Kidney (tissue), 14 donors: ENCODE data around the gene VWA5A. TPM values are rescaled to one million over a fixed set of nuclear protein-coding genes. Genes with fewer than 3 reads are reported as not detected.

ENCODE experiments used
- DNase-seq, 5 donors: peaks; one replicate each; pipeline ENCODE4 v3.0.0-alpha.2; 2013 to 2020
- FAIRE-seq: peaks from 2 replicates; lab custom pipeline; 2012; peaks lifted over from hg19 to GRCh38; lab: Jason Lieb, UNC
- H3K27ac ChIP-seq, 2 donors: one replicate each; pipeline ENCODE4 v1.7.0; 2013; ENCODE audit warnings: low read depth in 2 of 2, low read length in 2 of 2, inconsistent platforms in 1 of 2
- H3K27me3 ChIP-seq: one replicate; pipeline ENCODE4 v1.7.1; 2013; ENCODE audit warnings: low read length, inconsistent platforms; ENCODE audit not compliant: control insufficient read depth, insufficient read depth
- H3K36me3 ChIP-seq, 3 donors: one replicate each; pipeline versions ENCODE4 v1.7.0 to v1.7.1; 2013; ENCODE audit warnings: low read length in 3 of 3, control low read depth in 1 of 3, inconsistent platforms in 1 of 3; ENCODE audit not compliant: insufficient read depth in 3 of 3, control insufficient read depth in 2 of 3
- H3K4me1 ChIP-seq, 3 donors: one replicate each; pipeline versions ENCODE4 v1.7.0 to v1.7.1; 2013; ENCODE audit warnings: low read length in 3 of 3, inconsistent platforms in 1 of 3, low read depth in 1 of 3; ENCODE audit not compliant: control insufficient read depth in 2 of 3, insufficient read depth in 2 of 3
- H3K4me3 ChIP-seq, 3 donors: one replicate each; pipeline versions ENCODE4 v1.7.0 to v1.8.1; 2013; ENCODE audit warnings: low read length in 3 of 3, control low read depth in 1 of 3, inconsistent platforms in 1 of 3
- H3K9ac ChIP-seq, 3 donors: one replicate each; pipeline versions ENCODE4 v1.7.0 to v1.7.1; 2013; ENCODE audit warnings: low read length in 3 of 3, control low read depth in 1 of 3, inconsistent platforms in 1 of 3
- H3K9me3 ChIP-seq, 3 donors: one replicate each; pipeline versions ENCODE4 v1.7.0 to v1.7.1; 2013; ENCODE audit warnings: low read length in 3 of 3, control low read depth in 1 of 3, inconsistent platforms in 1 of 3; ENCODE audit not compliant: control insufficient read depth in 2 of 3, insufficient read depth in 1 of 3
- CTCF ChIP-seq: IDR thresholded peaks from 3 replicates; pipeline ENCODE4 v1.5.1; 2012; ENCODE audit warnings: mild to moderate bottlenecking, moderate library complexity, borderline replicate concordance; ENCODE audit not compliant: insufficient read depth; ENCODE audit errors: extremely low read depth
- intact Hi-C: fragments of 100-400 bp; cut with DNase I; formaldehyde crosslinking; loops from one replicate; pipeline ENCODE4 v1.11.1; 2022
- polyA plus RNA-seq: library from polyadenylated mRNA; stranded (reverse); fragments of 350-450 nt; fragmentation: Illumina TruSeq; extraction: RNeasy Lipid Tissue Mini Kit (QIAGEN cat#74804); gene quantifications from one replicate; pipeline ENCODE4 v1.2.3, GENCODE V29; 2014; ENCODE audit warnings: low read depth, low replicate concordance; ENCODE audit not compliant: insufficient read depth
- total RNA-seq: library from RNA; stranded (reverse); fragmentation: NEBNext Ultra II Directional; extraction: Animal tissue kit (Norgen Biotek cat#: 25700); gene quantifications from one replicate; pipeline ENCODE4 v1.2.1, GENCODE V29; 2021
- donor health status: control.
- donor health status: control.
- donor health status: control.
- donor health status: control.
- donor health status: control.
- donor health status: DM: yes; HTN: yes; CAD: no.
- donor health status: Normal renal cell carcinoma (clear cell type).

VWA5A gene
- total and polyA plus RNA-seq, 2 donors from 2014 or later: 25.0 to 57.2 TPM

- Histone ChIP-seq H3K9me3 (no peaks in the 10 kb centered on the region), H3K36me3 (no peaks in the 10 kb centered on the region), H3K4me3 (peak overlapping the region in 2 of 3 donors; percentile 27 to 29), H3K9ac (no peak overlapping the region), H3K27me3 (peaks cover 2% of the 10 kb centered on the region), H3K4me1 (peaks cover 0 to 4% (median 0%) of the 10 kb centered on the region in 3 donors), H3K27ac (no peak overlapping the region)
- DNase-seq: peak; percentile 51 to 67 (median 64)
- TF ChIP-seq CTCF: peak; percentile 23
- FAIRE-seq: no peak
- intact Hi-C loops: no loop called here
Observed at GRCh38 chr11:124069429-124070401, 45.5 kb upstream of the VWA5A start.

GRCh38 chr11:124070915-124071622 lies 44.2 kb upstream of the VWA5A start:
- H3K9ac ChIP-seq: no peak overlapping the region
- H3K27ac ChIP-seq: no peak overlapping the region
- peaks cover 2% of the 10 kb centered on the region for H3K27me3 ChIP-seq
- no peaks in the 10 kb centered on the region for H3K36me3 ChIP-seq
- H3K9me3 ChIP-seq: no peaks in the 10 kb centered on the region
- peaks cover 0 to 7% (median 0%) of the 10 kb centered on the region in 3 donors for H3K4me1 ChIP-seq
- DNase-seq (peak; percentile 77 to 86 (median 81)), FAIRE-seq (peak; percentile 86)
- peak; percentile 71 for TF ChIP-seq CTCF
- intact Hi-C loops: no loop called here
- H3K4me3 ChIP-seq: no peak overlapping the region

GRCh38 chr11:124071623-124071948 lies 43.7 kb upstream of the VWA5A start:
- no peaks in the 10 kb centered on the region for H3K9me3 ChIP-seq
- H3K36me3 ChIP-seq: no peaks in the 10 kb centered on the region
- H3K9ac ChIP-seq: no peak overlapping the region
- peaks cover 2% of the 10 kb centered on the region for H3K27me3 ChIP-seq
- H3K27ac ChIP-seq: no peak overlapping the region
- no peak for TF ChIP-seq CTCF
- intact Hi-C loops: no loop called here
- FAIRE-seq: no peak
- peaks cover 0 to 9% (median 0%) of the 10 kb centered on the region in 3 donors for H3K4me1 ChIP-seq
- H3K4me3 ChIP-seq: no peak overlapping the region
- no peak for DNase-seq
